ENCODE results near the gene CD2BP2.
A peak's percentile ranks its signal among the peaks of the same experiment; 100 is the strongest.

Gene CD2BP2

DNA sequence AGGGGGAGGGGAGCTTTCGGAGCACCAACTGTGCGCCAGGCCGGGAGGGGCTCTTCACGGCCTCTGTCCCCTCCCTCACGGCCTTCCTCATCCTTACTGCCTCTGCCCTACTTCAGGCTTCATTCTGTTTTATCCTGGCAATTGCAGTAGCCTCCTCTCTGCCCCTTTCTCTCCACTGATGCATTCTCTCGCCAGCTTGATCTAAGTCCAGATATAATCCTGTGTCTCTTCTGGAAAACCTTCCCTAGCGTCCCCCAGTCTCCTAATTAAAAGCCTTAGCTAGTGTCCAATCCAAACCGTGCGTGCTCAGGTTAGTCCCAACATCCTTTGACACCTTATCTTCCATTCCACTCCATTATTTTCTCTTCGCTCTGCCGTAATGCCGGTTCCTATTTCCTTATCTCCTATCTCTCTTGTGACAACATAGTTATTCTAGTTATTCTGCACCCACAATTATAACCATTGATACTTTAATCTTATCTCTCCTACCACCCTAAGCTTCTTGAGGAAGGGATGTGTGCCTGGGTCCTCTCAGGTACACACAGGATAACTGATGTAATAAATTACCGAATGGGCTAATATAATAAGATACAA lies 41.0 kb upstream of the CD2BP2 start:
- Histone ChIP-seq H3K4me1 (ENCODE audit: insufficient read depth, low read length, poor library complexity, severe bottlenecking) (peaks cover 55% of the 10 kb centered on the region), H2AFZ (ENCODE audit: low read length) (peak overlapping the region; percentile 46; the same call in 1 of the 2 replicates), H3F3A (ENCODE audit: low read depth) (peaks cover 18% of the 10 kb centered on the region), H3K9me3 (ENCODE audit: insufficient read depth, low read depth, low read length) (no peaks in the 10 kb centered on the region), H3K27me3 (ENCODE audit: insufficient read depth, low read length, poor library complexity, severe bottlenecking) (no peaks in the 10 kb centered on the region), H3K36me3 (ENCODE audit: insufficient read depth, low read length) (peaks cover 8% of the 10 kb centered on the region; the same call in 1 of the 2 replicates), H3K4me2 (ENCODE audit: low read depth, low read length, poor library complexity, severe bottlenecking) (peak overlapping the region; percentile 100), H3K79me2 (ENCODE audit: insufficient read depth, low read length) (peaks cover 45% of the 10 kb centered on the region), H3K9me2 (replicated peaks; ENCODE audit: low read depth, low read length) (no peaks in the 10 kb centered on the region), H3K4me3 (ENCODE audit: low read length, poor library complexity, severe bottlenecking) (peak overlapping the region; percentile 99), H3K9ac (ENCODE audit: low read depth, low read length, poor library complexity, severe bottlenecking) (peak overlapping the region; percentile 85), H4K20me1 (ENCODE audit: insufficient read depth, low read length, poor library complexity, severe bottlenecking) (peaks cover 17% of the 10 kb centered on the region)
- TF ChIP-seq, protein P1, sequence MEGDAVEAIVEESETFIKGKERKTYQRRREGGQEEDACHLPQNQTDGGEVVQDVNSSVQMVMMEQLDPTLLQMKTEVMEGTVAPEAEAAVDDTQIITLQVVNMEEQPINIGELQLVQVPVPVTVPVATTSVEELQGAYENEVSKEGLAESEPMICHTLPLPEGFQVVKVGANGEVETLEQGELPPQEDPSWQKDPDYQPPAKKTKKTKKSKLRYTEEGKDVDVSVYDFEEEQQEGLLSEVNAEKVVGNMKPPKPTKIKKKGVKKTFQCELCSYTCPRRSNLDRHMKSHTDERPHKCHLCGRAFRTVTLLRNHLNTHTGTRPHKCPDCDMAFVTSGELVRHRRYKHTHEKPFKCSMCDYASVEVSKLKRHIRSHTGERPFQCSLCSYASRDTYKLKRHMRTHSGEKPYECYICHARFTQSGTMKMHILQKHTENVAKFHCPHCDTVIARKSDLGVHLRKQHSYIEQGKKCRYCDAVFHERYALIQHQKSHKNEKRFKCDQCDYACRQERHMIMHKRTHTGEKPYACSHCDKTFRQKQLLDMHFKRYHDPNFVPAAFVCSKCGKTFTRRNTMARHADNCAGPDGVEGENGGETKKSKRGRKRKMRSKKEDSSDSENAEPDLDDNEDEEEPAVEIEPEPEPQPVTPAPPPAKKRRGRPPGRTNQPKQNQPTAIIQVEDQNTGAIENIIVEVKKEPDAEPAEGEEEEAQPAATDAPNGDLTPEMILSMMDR (conservative IDR thresholded peaks at IDR 0.05; ENCODE audit: low read length), result no peak
- TF ChIP-seq EZH2phosphoT487 (IDR thresholded peaks at IDR 0.05; ENCODE audit: borderline replicate concordance), result no peak

DNA sequence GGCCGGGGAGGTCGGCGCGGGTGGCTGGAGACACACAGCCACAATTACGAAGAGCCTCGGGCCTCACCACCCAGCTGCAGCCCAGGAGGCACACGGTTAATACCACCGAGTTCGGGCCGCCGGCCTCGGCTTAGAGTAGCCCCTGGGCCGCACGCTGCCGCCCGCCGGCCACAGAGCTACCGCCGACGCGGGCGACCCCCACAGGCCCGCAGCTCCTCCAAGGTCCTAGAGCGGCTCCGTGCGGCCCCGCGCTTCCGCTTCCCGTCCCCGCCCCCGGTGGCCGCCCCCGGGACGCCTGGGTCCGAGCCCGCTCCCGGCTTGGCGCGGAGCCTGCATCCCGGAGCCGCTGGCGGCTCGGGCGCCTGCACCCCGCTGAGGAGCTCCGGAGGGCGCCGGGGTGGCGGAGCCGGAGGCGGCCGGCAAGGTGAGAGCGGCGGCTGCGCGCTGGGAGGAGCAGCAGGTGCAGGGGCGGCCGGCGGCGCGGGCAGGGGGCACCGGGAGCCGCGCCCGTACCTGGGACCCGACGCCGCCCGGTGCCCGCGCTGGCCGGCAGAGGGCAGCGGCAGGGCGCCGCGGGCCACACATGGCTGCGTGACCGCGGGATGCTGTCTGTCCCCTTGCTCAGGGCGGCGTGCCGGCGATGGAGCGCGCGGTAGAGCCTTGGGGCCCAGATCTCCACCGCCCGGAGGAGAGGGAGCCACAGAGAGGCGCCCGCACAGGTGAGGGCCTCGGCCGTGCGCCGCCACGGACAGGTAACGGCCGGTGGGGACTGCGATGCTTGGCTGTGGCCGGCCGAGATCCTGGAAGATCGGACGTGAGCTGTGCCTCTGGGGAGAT lies 40.3 kb upstream of the CD2BP2 start, which contains the start of gene ZNF48:
Gene ZNF48 (plus strand): TSS at position 266 of the 837 bp plus-strand sequence. CDS start 375 bp downstream, at position 641.
- TF ChIP-seq, protein P1 (conservative IDR thresholded peaks at IDR 0.05; ENCODE audit: low read length), result peak; percentile 30
- no peak for TF ChIP-seq EZH2phosphoT487 (IDR thresholded peaks at IDR 0.05; ENCODE audit: borderline replicate concordance)
- Histone ChIP-seq H4K20me1 (ENCODE audit: insufficient read depth, low read length, poor library complexity, severe bottlenecking) (peaks cover 17% of the 10 kb centered on the region), H3K79me2 (ENCODE audit: insufficient read depth, low read length) (peaks cover 45% of the 10 kb centered on the region), H3K4me1 (ENCODE audit: insufficient read depth, low read length, poor library complexity, severe bottlenecking) (peaks cover 51% of the 10 kb centered on the region), H3K4me2 (ENCODE audit: low read depth, low read length, poor library complexity, severe bottlenecking) (peak within 1 kb of the TSS; percentile 100), H3K9me3 (ENCODE audit: insufficient read depth, low read depth, low read length) (no peaks in the 10 kb centered on the region), H3K27me3 (ENCODE audit: insufficient read depth, low read length, poor library complexity, severe bottlenecking) (no peaks in the 10 kb centered on the region), H3K36me3 (ENCODE audit: insufficient read depth, low read length) (peaks cover 8% of the 10 kb centered on the region; the same call in 1 of the 2 replicates), H3K9me2 (replicated peaks; ENCODE audit: low read depth, low read length) (no peaks in the 10 kb centered on the region), H2AFZ (ENCODE audit: low read length) (peak within 1 kb of the TSS; percentile 98), H3K9ac (ENCODE audit: low read depth, low read length, poor library complexity, severe bottlenecking) (peak within 1 kb of the TSS; percentile 89), H3F3A (ENCODE audit: low read depth) (peaks cover 14% of the 10 kb centered on the region), H3K4me3 (ENCODE audit: low read length, poor library complexity, severe bottlenecking) (peak within 1 kb of the TSS; percentile 99)

DNA sequence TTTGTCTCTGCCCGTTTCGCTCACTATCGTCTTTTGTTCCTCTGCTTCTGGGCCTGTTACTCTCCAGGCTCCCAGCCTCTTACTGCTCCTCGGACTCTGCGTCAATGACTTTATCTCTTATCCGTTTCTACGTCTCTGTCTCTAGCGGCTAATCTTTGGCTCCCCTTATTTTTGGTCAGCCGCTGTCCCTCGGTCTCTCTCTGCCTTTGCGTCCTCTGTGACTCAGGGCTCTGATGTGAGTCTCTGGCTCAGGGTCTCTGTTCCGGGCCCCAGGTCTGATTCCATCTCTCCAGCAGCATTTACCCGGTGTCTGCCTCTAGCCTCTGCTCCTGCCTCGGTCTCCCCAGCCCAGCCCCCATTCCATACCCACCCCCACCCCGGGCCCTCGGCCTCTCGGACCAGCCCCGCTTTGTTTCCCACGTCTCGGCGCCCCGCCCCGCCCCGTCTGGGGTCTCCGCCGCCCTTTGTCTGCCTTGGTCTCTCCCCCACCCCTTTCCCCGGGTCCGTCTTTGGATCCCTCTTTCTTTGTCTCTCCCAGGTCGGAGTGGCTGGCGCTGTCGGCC lies 39.6 kb upstream of the CD2BP2 start:
- Histone ChIP-seq H4K20me1 (ENCODE audit: insufficient read depth, low read length, poor library complexity, severe bottlenecking) (peaks cover 17% of the 10 kb centered on the region), H3K27me3 (ENCODE audit: insufficient read depth, low read length, poor library complexity, severe bottlenecking) (no peaks in the 10 kb centered on the region), H2AFZ (ENCODE audit: low read length) (peak overlapping the region; percentile 98), H3K4me3 (ENCODE audit: low read length, poor library complexity, severe bottlenecking) (peak overlapping the region; percentile 99), H3K4me1 (ENCODE audit: insufficient read depth, low read length, poor library complexity, severe bottlenecking) (peaks cover 46% of the 10 kb centered on the region), H3F3A (ENCODE audit: low read depth) (peaks cover 10% of the 10 kb centered on the region), H3K9me3 (ENCODE audit: insufficient read depth, low read depth, low read length) (no peaks in the 10 kb centered on the region), H3K9me2 (replicated peaks; ENCODE audit: low read depth, low read length) (no peaks in the 10 kb centered on the region), H3K79me2 (ENCODE audit: insufficient read depth, low read length) (peaks cover 45% of the 10 kb centered on the region), H3K4me2 (ENCODE audit: low read depth, low read length, poor library complexity, severe bottlenecking) (peak overlapping the region; percentile 94), H3K36me3 (ENCODE audit: insufficient read depth, low read length) (peaks cover 8% of the 10 kb centered on the region; the same call in 1 of the 2 replicates), H3K9ac (ENCODE audit: low read depth, low read length, poor library complexity, severe bottlenecking) (peak overlapping the region; percentile 89)
- TF ChIP-seq, protein P1 (conservative IDR thresholded peaks at IDR 0.05; ENCODE audit: low read length), result no peak
- no peak for TF ChIP-seq EZH2phosphoT487 (IDR thresholded peaks at IDR 0.05; ENCODE audit: borderline replicate concordance)

Data from Loucy (cell line).